Gastroesophageal sphincter (tissue), 4 donors: Measurements from ENCODE around the gene RPL10A. TPM values are rescaled to one million over a fixed set of nuclear protein-coding genes. Genes with fewer than 3 reads are reported as not detected.
A peak's percentile ranks its signal among the peaks of the same experiment; 100 is the strongest.

Experiments
- ATAC-seq: fragments of 150-250 bp; one replicate; pipeline ENCODE4 v1.9.1; 2016; ENCODE audit warnings: mild to moderate bottlenecking, moderate library complexity
- H3K27ac ChIP-seq, 4 donors: fragments of 200-600 bp; sonication (generic) in 3 of 4; 1 replicate in 3 of 4; 2 replicates in 1 of 4; pipeline ENCODE4 v1.5.1; 2016 to 2019
- H3K27me3 ChIP-seq: fragments of 200-600 bp; sonication (generic); one replicate; pipeline ENCODE4 v1.5.1; 2019
- H3K36me3 ChIP-seq, 2 donors: fragments of 200-600 bp; sonication (generic); one replicate each; pipeline ENCODE4 v1.5.1; 2019; ENCODE audit warnings: control low read depth in 1 of 2
- H3K4me1 ChIP-seq, 3 donors: fragments of 200-600 bp; sonication (generic); 1 replicate in 2 of 3; 2 replicates in 1 of 3; pipeline ENCODE4 v1.5.1; 2016 to 2019; ENCODE audit warnings: control low read depth in 2 of 3
- H3K4me3 ChIP-seq, 2 donors: fragments of 200-600 bp; sonication (generic); one replicate each; pipeline ENCODE4 v1.5.1; 2019; ENCODE audit warnings: mild to moderate bottlenecking in 1 of 2, moderate library complexity in 1 of 2
- H3K9me3 ChIP-seq, 3 donors: fragments of 200-600 bp; sonication (generic); one replicate each; pipeline ENCODE4 v1.5.1; 2017 to 2019; ENCODE audit warnings: control low read depth in 2 of 3
- CTCF ChIP-seq, 4 experiments: fragments of 200-600 bp in 2 of 4; fragments of 450-650 bp in 2 of 4; sonication (generic) in 1 of 4; IDR thresholded peaks; one replicate each; pipeline ENCODE4 v1.5.1; 2017 to 2019; ENCODE audit warnings: antibody characterized with exemption in 4 of 4, mild to moderate bottlenecking in 2 of 4, moderate library complexity in 2 of 4
- EP300 ChIP-seq: sonication (generic); formaldehyde crosslinking; IDR thresholded peaks from one replicate; pipeline ENCODE4 v1.6.1; 2017; ENCODE audit warnings: antibody characterized with exemption, mild to moderate bottlenecking
- POLR2A ChIP-seq, 2 donors: fragments of 450-650 bp; IDR thresholded peaks; one replicate each; pipeline ENCODE4 v1.6.1; 2017; ENCODE audit warnings: antibody characterized with exemption in 2 of 2, mild to moderate bottlenecking in 2 of 2, moderate library complexity in 1 of 2
- POLR2AphosphoS5 ChIP-seq: sonication (generic); formaldehyde crosslinking; IDR thresholded peaks from one replicate; pipeline ENCODE4 v1.6.1; 2017; ENCODE audit warnings: antibody characterized with exemption
- WGBS, 2 donors: methylation state at CpG; one replicate each; pipeline ENCODE4 v1.1.5; 2018; ENCODE audit warnings: low coverage in 1 of 2; 5-methylcytosine and 5-hydroxymethylcytosine counted together
- total RNA-seq, 4 donors: library from RNA; depleted of rRNA; stranded (reverse); fragments of >200 nt; gene quantifications; one replicate each; pipeline ENCODE4 v1.1.0, GENCODE V29; 2016

RPL10A gene
- total RNA-seq, 4 donors from 2014 or later: 870 to 1,936 (median 1,411) TPM

GRCh38 chr6:35487658-35488516 is 19.7 kb downstream of the RPL10A start:
- TF ChIP-seq POLR2AphosphoS5 (peak; percentile 57), POLR2A (IDR thresholded peaks at IDR 0.05) (no peak)
- 41 to 63% methylated on average over 2 of the region's 9 CpGs for WGBS, 2 donors
- peaks cover 0 to 21% of the 10 kb centered on the region in 2 donors for H3K36me3 ChIP-seq
- peak; percentile 29 for ATAC-seq
- no peak overlapping the region for H3K4me3 ChIP-seq
- no peaks in the 10 kb centered on the region for H3K27me3 ChIP-seq
- no peaks in the 10 kb centered on the region for H3K9me3 ChIP-seq
- peak overlapping the region; percentile 90 to 100 (median 98) for H3K27ac ChIP-seq
- peaks cover 5 to 100% (median 65%) of the 10 kb centered on the region in 3 donors for H3K4me1 ChIP-seq

GRCh38 chr6:35488517-35488862 is 20.3 kb downstream of the RPL10A start:
- Histone ChIP-seq H3K27ac (peak overlapping the region; percentile 90 to 100 (median 98)), H3K4me3 (no peak overlapping the region), H3K27me3 (no peaks in the 10 kb centered on the region), H3K36me3 (peaks cover 0 to 15% of the 10 kb centered on the region in 2 donors), H3K9me3 (no peaks in the 10 kb centered on the region), H3K4me1 (peaks cover 5 to 100% (median 70%) of the 10 kb centered on the region in 3 donors)
- no peak for TF ChIP-seq POLR2A (IDR thresholded peaks at IDR 0.05)
- no peak for TF ChIP-seq POLR2AphosphoS5
- no peak for TF ChIP-seq CTCF (IDR thresholded peaks at IDR 0.05)
- TF ChIP-seq EP300: no peak
- ATAC-seq: no peak
- 47 to 49% methylated on average over 7 to 9 of the region's 9 CpGs for WGBS, 2 donors

GRCh38 chr6:35489066-35489465 is 20.9 kb downstream of the RPL10A start:
- WGBS, 2 donors: 64 to 100% methylated on average over 1 of the region's 1 CpG
- no peak for TF ChIP-seq CTCF (IDR thresholded peaks at IDR 0.05)
- no peak for TF ChIP-seq EP300
- H3K9me3 ChIP-seq: no peaks in the 10 kb centered on the region
- no peaks in the 10 kb centered on the region for H3K27me3 ChIP-seq
- peak overlapping the region; percentile 90 to 100 (median 98) for H3K27ac ChIP-seq
- H3K4me3 ChIP-seq: no peak overlapping the region
- peaks cover 5 to 100% (median 71%) of the 10 kb centered on the region in 3 donors for H3K4me1 ChIP-seq
- ATAC-seq: no peak
- peaks cover 0 to 10% of the 10 kb centered on the region in 2 donors for H3K36me3 ChIP-seq

- Histone ChIP-seq H3K4me1 (peaks cover 5 to 100% (median 78%) of the 10 kb centered on the region in 3 donors), H3K4me3 (peak overlapping the region; percentile 3 to 96)
- TF ChIP-seq CTCF (IDR thresholded peaks at IDR 0.05) (no peak), POLR2AphosphoS5 (peak; percentile 57), POLR2A (IDR thresholded peaks at IDR 0.05) (peak; percentile 14 to 29)
Observed at GRCh38 chr6:35489995-35490791, 22.0 kb downstream of the RPL10A start.

GRCh38 chr6:35490821-35491557 is 22.8 kb downstream of the RPL10A start:
- ATAC-seq: no peak
- no peaks in the 10 kb centered on the region for H3K27me3 ChIP-seq
- H3K27ac ChIP-seq: peak overlapping the region; percentile 90 to 100 (median 98)
- no peak for TF ChIP-seq EP300
- no peaks in the 10 kb centered on the region for H3K9me3 ChIP-seq
- peak overlapping the region; percentile 3 to 96 for H3K4me3 ChIP-seq
- H3K36me3 ChIP-seq: no peaks in the 10 kb centered on the region
- WGBS, 2 donors: 15 to 31% methylated on average over 4 to 6 of the region's 8 CpGs
- peaks cover 2 to 100% (median 71%) of the 10 kb centered on the region in 3 donors for H3K4me1 ChIP-seq

More at GRCh38 chr6:35489995-35490791, 22.0 kb downstream of the RPL10A start:
- no peaks in the 10 kb centered on the region for H3K36me3 ChIP-seq
- no peaks in the 10 kb centered on the region for H3K9me3 ChIP-seq
- WGBS, 2 donors: 4 to 16% methylated on average over 3 to 11 of the region's 28 CpGs
- peak overlapping the region; percentile 90 to 100 (median 98) for H3K27ac ChIP-seq
- ATAC-seq: peak; percentile 75
- no peaks in the 10 kb centered on the region for H3K27me3 ChIP-seq
